Measurements from ENCODE around the gene RBMS2.
"Not testable (repeated sequence)": the region's sequence is repeated elsewhere in the genome, so short reads cannot be mapped to it uniquely, and the experiment has no call there.

GRCh38 chr12:56494481-56494880 lies 27.1 kb upstream of the RBMS2 start:
- not testable (repeated sequence) for TF ChIP-seq CTCF, POLR2A (IDR thresholded peaks at IDR 0.05)

Data from tibial nerve (tissue), 3 donors.